ENCODE data around the gene TSPAN14. TPM values are rescaled to one million over a fixed set of nuclear protein-coding genes. Genes with fewer than 3 reads are reported as not detected.

Gene TSPAN14
- total and polyA plus RNA-seq, 2 of the 8 experiments (the other 6 are each of a cell fraction or from before 2014, with no cell fraction given), result 47.4 to 57.8 TPM

- TF ChIP-seq TAF7 (optimal IDR thresholded peaks at IDR 0.05; ENCODE audit: borderline replicate concordance, low read depth, low read length) (no peak), MAX (IDR thresholded peaks at IDR 0.05) (no peak), EZH2 (IDR thresholded peaks at IDR 0.05; ENCODE audit: low read depth, low read length, severe bottlenecking) (no peak), ATF2 (IDR thresholded peaks at IDR 0.05; ENCODE audit: low read length) (no peak), USF2 (IDR thresholded peaks at IDR 0.05; ENCODE audit: low read length) (no peak), RBBP5 (IDR thresholded peaks at IDR 0.05; ENCODE audit: borderline replicate concordance, low read depth, low read length) (no peak)
These were observed 18.4 kb downstream of the TSPAN14 start (continued) for GRCh38 chr10:80472234-80473095.
